Measurements from ENCODE around the gene TMEFF1. TPM values are rescaled to one million over a fixed set of nuclear protein-coding genes. Genes with fewer than 3 reads are reported as not detected.

TMEFF1 gene
- total and polyA plus RNA-seq, 12 donors = 0.14 to 1.8 (median 0.24) TPM; not detected in 8

- peaks cover 0 to 5% of the 10 kb centered on the region in 2 donors for H3K4me1 ChIP-seq (replicated peaks in 1 of 2)
- H3K36me3 ChIP-seq (replicated peaks in 1 of 2) = no peaks in the 10 kb centered on the region
- no peak overlapping the region for H3K27ac ChIP-seq
- no peak for TF ChIP-seq POLR2A (IDR thresholded peaks at IDR 0.05)
- TF ChIP-seq CTCF (IDR thresholded peaks at IDR 0.05) = no peak
- DNase-seq = no peak
- intact Hi-C loops (cut with DNase I) = no loop called here
- 38 to 45% (median 40%) methylated on average over 19 to 26 of the region's 26 CpGs for WGBS, 4 donors
- peak overlapping the region in 2 of 4 donors; percentile 37 to 61 for H3K4me3 ChIP-seq
- no peaks in the 10 kb centered on the region for H3K9me3 ChIP-seq (replicated peaks in 1 of 3)
- H3K27me3 ChIP-seq = no peaks in the 10 kb centered on the region
These were observed 1.4 kb downstream of the TMEFF1 start for GRCh38 chr9:100474082-100474923.

GRCh38 chr9:100474924-100475276, 2.0 kb downstream of the TMEFF1 start:
- intact Hi-C loops (cut with DNase I) = no loop called here
- TF ChIP-seq POLR2A (IDR thresholded peaks at IDR 0.05) = no peak
- TF ChIP-seq CTCF (IDR thresholded peaks at IDR 0.05) = no peak

GRCh38 chr9:100477241-100477640, 4.3 kb downstream of the TMEFF1 start:
- TF ChIP-seq CTCF (IDR thresholded peaks at IDR 0.05) (no peak), POLR2A (IDR thresholded peaks at IDR 0.05) (no peak)
- no peaks in the 10 kb centered on the region for H3K9me3 ChIP-seq (replicated peaks in 1 of 3)
- no peaks in the 10 kb centered on the region for H3K27me3 ChIP-seq
- no peak overlapping the region for H3K27ac ChIP-seq
- WGBS, 4 donors = 91 to 96% (median 93%) methylated on average over 4 of the region's 4 CpGs
- intact Hi-C loops (cut with DNase I) = no loop called here
- no peak overlapping the region for H3K4me3 ChIP-seq
- H3K36me3 ChIP-seq (replicated peaks in 1 of 2) = no peaks in the 10 kb centered on the region
- peaks cover 0 to 5% of the 10 kb centered on the region in 2 donors for H3K4me1 ChIP-seq (replicated peaks in 1 of 2)
- DNase-seq = no peak

More at GRCh38 chr9:100474924-100475276, 2.0 kb downstream of the TMEFF1 start:
- Histone ChIP-seq H3K4me1 (replicated peaks in 1 of 2) (peaks cover 0 to 5% of the 10 kb centered on the region in 2 donors), H3K36me3 (replicated peaks in 1 of 2) (no peaks in the 10 kb centered on the region), H3K4me3 (no peak overlapping the region), H3K27ac (no peak overlapping the region), H3K27me3 (no peaks in the 10 kb centered on the region), H3K9me3 (replicated peaks in 1 of 3) (no peaks in the 10 kb centered on the region)
- DNase-seq = no peak
- WGBS, 4 donors = 96 to 100% (median 98%) methylated on average over 4 of the region's 4 CpGs

GRCh38 chr9:100478192-100478591, 5.2 kb downstream of the TMEFF1 start:
- no peak for DNase-seq
- Histone ChIP-seq H3K27me3 (no peaks in the 10 kb centered on the region), H3K4me3 (no peak overlapping the region), H3K36me3 (replicated peaks in 1 of 2) (no peaks in the 10 kb centered on the region), H3K4me1 (replicated peaks in 1 of 2) (peaks cover 0 to 5% of the 10 kb centered on the region in 2 donors), H3K9me3 (replicated peaks in 1 of 3) (no peaks in the 10 kb centered on the region), H3K27ac (no peak overlapping the region)
- no peak for TF ChIP-seq CTCF (IDR thresholded peaks at IDR 0.05)
- TF ChIP-seq POLR2A (IDR thresholded peaks at IDR 0.05) = no peak
- intact Hi-C loops (cut with DNase I) = no loop called here
- WGBS, 4 donors = 93 to 96% (median 94%) methylated on average over 6 of the region's 6 CpGs
